Midbrain (tissue), 1 donor: ENCODE data around the gene CSF3.
"Not testable (repeated sequence)": the region's sequence is repeated elsewhere in the genome, so short reads cannot be mapped to it uniquely, and the experiment has no call there.

Experiments
- DNase-seq: peaks from one replicate; lab custom pipeline; 2025; lab: John Stamatoyannopoulos, UW

CSF3 gene

GRCh38 chr17:39997543-39997942 lies 17.7 kb upstream of the CSF3 start:
- no peak for DNase-seq

DNA sequence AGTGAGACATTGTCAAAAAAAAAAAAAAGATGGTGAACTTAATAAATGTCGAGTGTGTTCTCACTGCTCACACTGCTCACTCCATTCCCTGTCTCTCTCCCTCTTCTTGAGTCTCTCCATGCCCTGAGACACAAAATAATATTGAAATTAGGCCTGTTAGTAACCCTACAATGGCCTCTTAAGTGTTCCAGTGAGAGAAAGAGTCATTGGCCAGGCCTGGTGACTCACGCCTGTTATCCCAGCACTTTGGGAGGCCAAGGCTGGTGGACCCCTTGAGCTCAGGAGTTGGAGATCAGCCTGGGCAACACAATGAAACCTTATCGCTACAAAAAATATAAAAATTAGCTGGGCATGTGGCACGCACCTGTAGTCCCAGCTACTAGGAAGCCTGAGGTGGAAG lies 16.2 kb upstream of the CSF3 start:
- no peak for DNase-seq

- no peak for DNase-seq
Measured at GRCh38 chr17:40000161-40000560, 15.1 kb upstream of the CSF3 start.

DNA sequence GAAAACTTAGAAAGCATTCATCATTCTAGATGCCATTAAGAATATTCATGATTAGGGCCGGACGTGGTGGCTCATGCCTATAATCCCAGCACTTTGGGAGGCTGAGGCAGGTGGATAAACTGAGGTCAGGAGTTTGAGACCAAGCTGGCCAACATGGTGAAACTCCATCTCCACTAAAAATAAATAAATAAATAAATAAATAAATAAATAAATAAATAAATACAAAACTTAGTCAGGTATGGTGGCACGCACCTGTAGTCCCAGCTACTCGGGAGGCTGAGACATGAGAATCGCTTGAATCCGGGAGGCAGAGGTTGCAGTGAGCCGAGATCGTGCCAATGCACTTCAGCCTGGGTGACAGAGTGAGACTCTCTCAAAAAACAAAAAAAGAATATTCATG lies 13.9 kb upstream of the CSF3 start:
- not testable (repeated sequence) for DNase-seq

GRCh38 chr17:40004072-40004471 lies 11.2 kb upstream of the CSF3 start:
- no peak for DNase-seq

GRCh38 chr17:40004712-40005111 lies 10.5 kb upstream of the CSF3 start:
- no peak for DNase-seq

- DNase-seq, result no peak
Measured at GRCh38 chr17:40005520-40005919, 9.7 kb upstream of the CSF3 start.

DNA sequence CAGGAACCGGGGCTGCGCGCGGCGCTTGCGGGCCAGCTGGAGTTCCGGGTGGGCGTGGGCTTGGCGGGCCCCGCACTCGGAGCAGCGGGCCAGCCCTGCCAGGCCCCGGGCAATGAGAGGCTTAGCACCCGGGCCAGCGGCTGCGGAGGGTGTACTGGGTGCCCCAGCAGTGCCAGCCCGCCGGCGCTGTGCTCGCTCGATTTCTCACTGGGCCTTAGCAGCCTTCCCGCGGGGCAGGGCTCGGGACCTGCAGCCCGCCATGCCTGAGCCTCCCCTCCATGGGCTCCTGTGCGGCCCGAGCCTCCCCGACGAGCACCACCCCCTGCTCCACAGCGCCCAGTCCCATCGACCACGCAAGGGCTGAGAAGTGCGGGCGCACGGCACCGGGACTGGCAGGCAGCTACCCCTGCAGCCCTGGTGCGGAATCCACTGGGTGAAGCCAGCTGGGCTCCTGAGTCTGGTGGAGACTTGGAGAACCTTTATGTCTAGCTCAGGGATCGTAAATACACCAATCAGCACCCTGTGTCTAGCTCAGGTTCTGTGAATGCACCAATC lies 4.2 kb upstream of the CSF3 start:
- DNase-seq, result not testable (repeated sequence)

DNA sequence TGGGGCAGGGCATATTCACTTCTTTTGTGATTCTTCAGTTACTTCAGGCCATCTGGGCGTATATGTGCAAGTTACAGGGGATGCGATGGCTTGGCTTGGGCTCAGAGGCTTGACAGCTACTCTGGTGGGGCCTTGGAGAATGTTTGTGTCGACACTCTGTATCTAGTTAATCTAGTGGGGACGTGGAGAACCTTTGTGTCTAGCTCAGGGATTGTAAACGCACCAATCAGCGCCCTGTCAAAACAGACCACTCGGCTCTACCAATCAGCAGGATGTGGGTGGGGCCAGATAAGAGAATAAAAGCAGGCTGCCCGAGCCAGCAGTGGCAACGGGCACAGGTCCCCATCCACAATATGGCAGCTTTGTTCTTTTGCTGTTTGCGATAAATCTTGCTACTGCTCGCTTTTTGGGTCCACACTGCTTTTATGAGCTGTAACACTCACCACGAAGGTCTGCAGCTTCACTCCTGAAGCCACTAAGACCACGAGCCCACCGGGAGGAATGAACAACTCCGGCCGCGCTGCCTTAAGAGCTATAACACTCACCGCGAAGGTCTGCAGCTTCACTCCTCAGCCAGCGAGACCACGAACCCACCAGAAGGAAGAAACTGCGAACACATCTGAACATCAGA lies 3.1 kb upstream of the CSF3 start:
- DNase-seq, result not testable (repeated sequence)

GRCh38 chr17:40014375-40014980 lies 762 bp upstream of the CSF3 start:
- DNase-seq, result no peak

- no peak for DNase-seq
Measured at GRCh38 chr17:40015998-40016985, 1.1 kb downstream of the CSF3 start.

DNA sequence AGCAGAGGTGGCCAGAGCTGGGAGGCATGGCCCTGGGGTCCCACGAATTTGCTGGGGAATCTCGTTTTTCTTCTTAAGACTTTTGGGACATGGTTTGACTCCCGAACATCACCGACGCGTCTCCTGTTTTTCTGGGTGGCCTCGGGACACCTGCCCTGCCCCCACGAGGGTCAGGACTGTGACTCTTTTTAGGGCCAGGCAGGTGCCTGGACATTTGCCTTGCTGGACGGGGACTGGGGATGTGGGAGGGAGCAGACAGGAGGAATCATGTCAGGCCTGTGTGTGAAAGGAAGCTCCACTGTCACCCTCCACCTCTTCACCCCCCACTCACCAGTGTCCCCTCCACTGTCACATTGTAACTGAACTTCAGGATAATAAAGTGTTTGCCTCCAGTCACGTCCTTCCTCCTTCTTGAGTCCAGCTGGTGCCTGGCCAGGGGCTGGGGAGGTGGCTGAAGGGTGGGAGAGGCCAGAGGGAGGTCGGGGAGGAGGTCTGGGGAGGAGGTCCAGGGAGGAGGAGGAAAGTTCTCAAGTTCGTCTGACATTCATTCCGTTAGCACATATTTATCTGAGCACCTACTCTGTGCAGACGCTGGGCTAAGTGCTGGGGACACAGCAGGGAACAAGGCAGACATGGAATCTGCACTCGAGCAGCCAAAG lies 2.3 kb downstream of the CSF3 start:
- DNase-seq, result no peak

- DNase-seq, result no peak
Measured at GRCh38 chr17:40018211-40019121, 3.2 kb downstream of the CSF3 start.

- no peak for DNase-seq
Measured at GRCh38 chr17:40019140-40019991, 4.1 kb downstream of the CSF3 start.

GRCh38 chr17:40020146-40020545 lies 4.9 kb downstream of the CSF3 start:
- DNase-seq, result no peak

GRCh38 chr17:40021451-40021971 lies 6.3 kb downstream of the CSF3 start:
- no peak for DNase-seq

DNA sequence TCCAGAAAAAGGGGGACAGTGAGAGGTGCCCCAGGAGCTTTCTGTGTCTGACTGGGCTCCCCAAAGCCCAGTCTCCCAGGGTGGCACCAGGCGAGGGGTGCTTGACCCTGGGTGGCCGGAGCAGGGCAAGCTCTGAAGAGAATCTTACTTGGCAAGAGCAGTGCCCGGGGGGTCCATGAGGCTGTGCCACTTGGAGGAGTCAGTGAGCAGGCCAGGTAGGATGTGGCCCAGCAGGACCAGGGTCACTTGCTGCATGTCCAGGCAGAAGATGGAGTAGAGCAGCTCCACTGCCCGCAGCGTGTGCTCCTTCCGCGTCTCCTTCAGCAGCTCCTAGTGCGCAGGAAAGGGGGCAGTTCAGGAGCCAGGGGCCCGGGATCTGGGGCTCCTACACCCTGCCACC lies 7.3 kb downstream of the CSF3 start:
- DNase-seq, result no peak

- DNase-seq, result no peak
Measured at GRCh38 chr17:40022961-40023541, 7.8 kb downstream of the CSF3 start.

DNA sequence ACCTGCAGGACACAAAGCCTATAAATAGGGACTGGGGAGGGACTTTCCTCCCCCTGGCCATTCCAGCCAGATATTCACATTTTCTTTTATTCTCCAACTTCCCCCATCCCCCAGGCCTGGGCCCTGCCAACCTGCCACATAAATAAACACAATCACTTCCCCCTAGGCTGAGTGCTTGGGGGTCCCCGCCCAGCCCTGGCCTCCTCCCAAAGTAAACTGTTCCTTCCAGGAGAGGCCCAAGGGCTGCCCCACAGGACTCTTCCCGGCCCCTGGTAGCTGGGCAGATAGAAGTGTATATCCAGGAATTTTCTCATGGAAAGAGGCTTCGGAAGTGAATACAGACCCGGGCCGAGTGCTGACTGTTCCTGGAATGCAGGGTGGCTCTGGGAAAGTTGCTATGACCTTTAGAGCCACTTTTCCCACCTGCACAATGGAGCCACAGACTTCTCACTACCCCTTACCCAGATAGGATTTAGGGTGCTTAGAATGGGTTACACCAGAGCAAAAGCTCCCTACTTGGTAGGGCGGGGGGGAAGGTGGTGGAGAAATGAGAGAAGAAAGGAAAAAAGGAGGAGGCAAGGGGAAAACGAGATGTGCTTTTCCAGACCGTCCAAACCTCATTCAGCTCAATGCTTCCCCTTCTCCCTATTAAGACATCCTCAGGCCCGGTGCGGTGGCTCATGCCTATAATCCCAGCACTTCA lies 8.5 kb downstream of the CSF3 start:
- DNase-seq, result no peak
